Mesendoderm (in vitro differentiated cells): Measurements from ENCODE around the gene PRR36.
A peak's percentile ranks its signal among the peaks of the same experiment; 100 is the strongest.

ENCODE experiments used
- DNase-seq: peaks from one replicate; pipeline ENCODE4 v3.0.0; 2013
- H2AK5ac ChIP-seq: 2 replicates; pipeline ENCODE4 v1.6.1; 2013; ENCODE audit warnings: low read length, inconsistent platforms
- H2BK120ac ChIP-seq: 2 replicates; pipeline ENCODE4 v1.6.1; 2013; ENCODE audit warnings: low read depth, mild to moderate bottlenecking, low read length, moderate library complexity, mixed read lengths
- H2BK15ac ChIP-seq: replicated peaks from 2 replicates; pipeline ENCODE4 v1.6.1; 2013; ENCODE audit warnings: low read depth, mild to moderate bottlenecking, moderate library complexity
- H2BK5ac ChIP-seq: 2 replicates; pipeline ENCODE4 v1.6.1; 2013; ENCODE audit warnings: low read length, inconsistent platforms
- H3K18ac ChIP-seq: 2 replicates; pipeline ENCODE4 v1.6.1; 2013; ENCODE audit warnings: mild to moderate bottlenecking, low read length, mixed read lengths
- H3K23ac ChIP-seq: one replicate; pipeline ENCODE4 v1.6.1; 2013; ENCODE audit warnings: low read length
- H3K27ac ChIP-seq: 2 replicates; pipeline ENCODE4 v1.5.1; 2013; ENCODE audit warnings: low read depth, mild to moderate bottlenecking, inconsistent platforms, low read length, moderate library complexity
- H3K27me3 ChIP-seq: 2 replicates; pipeline ENCODE4 v1.6.1; 2013; ENCODE audit warnings: low read length, control low read depth, mild to moderate bottlenecking, inconsistent platforms; ENCODE audit not compliant: insufficient read depth, poor library complexity
- H3K36me3 ChIP-seq: 2 replicates; pipeline ENCODE4 v1.6.1; 2013; ENCODE audit warnings: low read length, inconsistent platforms; ENCODE audit not compliant: control insufficient read depth, insufficient read depth
- H3K4ac ChIP-seq: one replicate; pipeline ENCODE4 v1.6.1; 2013; ENCODE audit warnings: low read depth, mild to moderate bottlenecking, low read length, moderate library complexity
- H3K4me1 ChIP-seq: 2 replicates; pipeline ENCODE4 v1.6.1; 2013; ENCODE audit warnings: low read depth, low read length, inconsistent platforms; ENCODE audit not compliant: control insufficient read depth
- H3K4me2 ChIP-seq: 2 replicates; pipeline ENCODE4 v1.6.1; 2013; ENCODE audit warnings: low read length
- H3K4me3 ChIP-seq: 2 replicates; pipeline ENCODE4 v1.5.1; 2013; ENCODE audit warnings: mild to moderate bottlenecking, low read length
- H3K56ac ChIP-seq: one replicate; pipeline ENCODE4 v1.6.1; 2013; ENCODE audit warnings: low read length
- H3K79me1 ChIP-seq: 2 replicates; pipeline ENCODE4 v1.6.1; 2013; ENCODE audit warnings: low read length, inconsistent platforms
- H3K79me2 ChIP-seq: 2 replicates; pipeline ENCODE4 v1.6.1; 2013; ENCODE audit warnings: mild to moderate bottlenecking, low read length; ENCODE audit not compliant: control insufficient read depth, insufficient read depth
- H3K9ac ChIP-seq: 2 replicates; pipeline ENCODE4 v1.6.1; 2013; ENCODE audit warnings: low read length, inconsistent platforms
- H4K5ac ChIP-seq: one replicate; pipeline ENCODE4 v1.6.1; 2013; ENCODE audit warnings: low read length
- H4K8ac ChIP-seq: one replicate; pipeline ENCODE4 v1.6.1; 2013; ENCODE audit warnings: low read depth, mild to moderate bottlenecking, control low read depth, low read length, moderate library complexity
- WGBS: extraction: QIAGEN DNeasy Blood & Tissue Kit; methylation state at CpG from one replicate; pipeline ENCODE4 v1.1.7; 2013; ENCODE audit warnings: low lambda C conversion rate, missing lambda C conversion rate; ENCODE audit not compliant: insufficient coverage; ENCODE audit errors: extremely low coverage; 5-methylcytosine and 5-hydroxymethylcytosine counted together

PRR36 gene

GRCh38 chr19:7902796-7903243, 28.6 kb upstream of the PRR36 start:
- Histone ChIP-seq H3K4ac (peak overlapping the region; percentile 50), H3K56ac (peak overlapping the region; percentile 97), H3K4me3 (peak overlapping the region; percentile 56), H2BK5ac (peak overlapping the region; percentile 86), H3K27me3 (no peaks in the 10 kb centered on the region), H3K27ac (no peak overlapping the region), H2AK5ac (peak overlapping the region; percentile 54), H3K79me2 (peaks cover 11% of the 10 kb centered on the region), H2BK120ac (no peak overlapping the region), H3K18ac (peak overlapping the region; percentile 22), H3K9ac (peak overlapping the region; percentile 96), H3K4me2 (peak overlapping the region; percentile 92), H4K8ac (peak overlapping the region; percentile 1), H3K36me3 (no peaks in the 10 kb centered on the region), H2BK15ac (no peak overlapping the region), H3K23ac (no peak overlapping the region), H3K4me1 (peaks cover 6% of the 10 kb centered on the region), H3K79me1 (peaks cover 16% of the 10 kb centered on the region), H4K5ac (peak overlapping the region; percentile 88)
- no CpG with 5 or more reads among the region's 20 CpGs for WGBS
- DNase-seq: no peak

DNA sequence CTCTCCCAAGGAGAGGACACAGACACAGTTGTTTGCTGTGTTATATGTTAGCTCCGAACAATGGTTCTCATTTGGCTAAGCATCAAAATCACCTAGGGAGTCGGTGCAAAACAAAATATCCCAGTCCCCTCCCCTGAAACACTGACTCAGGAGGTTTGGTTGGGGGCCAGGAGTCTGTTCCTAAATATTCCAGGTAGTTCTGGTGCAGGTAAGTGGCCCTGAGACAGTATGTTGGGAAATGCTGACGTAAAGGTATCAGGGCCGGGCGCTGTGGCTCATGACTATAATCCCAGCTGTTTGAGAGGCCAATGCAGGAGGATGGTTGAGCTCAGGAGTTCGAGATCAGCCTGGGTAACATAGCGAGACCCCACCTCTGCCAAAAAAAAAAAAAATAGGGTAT, 27.1 kb upstream of the PRR36 start:
- no peak overlapping the region for H3K4ac ChIP-seq
- H2AK5ac ChIP-seq: no peak overlapping the region
- no peak overlapping the region for H3K4me2 ChIP-seq
- H2BK15ac ChIP-seq: no peak overlapping the region
- no peak overlapping the region for H3K23ac ChIP-seq
- H3K36me3 ChIP-seq: no peaks in the 10 kb centered on the region
- DNase-seq: no peak
- H3K18ac ChIP-seq: no peak overlapping the region
- no peak overlapping the region for H4K5ac ChIP-seq
- H3K4me3 ChIP-seq: no peak overlapping the region
- H3K27me3 ChIP-seq: no peaks in the 10 kb centered on the region
- H3K79me2 ChIP-seq: peaks cover 11% of the 10 kb centered on the region
- no peak overlapping the region for H3K56ac ChIP-seq
- H2BK5ac ChIP-seq: no peak overlapping the region
- H3K79me1 ChIP-seq: peaks cover 12% of the 10 kb centered on the region
- no CpG with 5 or more reads among the region's 7 CpGs for WGBS
- no peak overlapping the region for H3K9ac ChIP-seq
- no peak overlapping the region for H2BK120ac ChIP-seq
- peaks cover 6% of the 10 kb centered on the region for H3K4me1 ChIP-seq
- H3K27ac ChIP-seq: no peak overlapping the region
- H4K8ac ChIP-seq: no peak overlapping the region

DNA sequence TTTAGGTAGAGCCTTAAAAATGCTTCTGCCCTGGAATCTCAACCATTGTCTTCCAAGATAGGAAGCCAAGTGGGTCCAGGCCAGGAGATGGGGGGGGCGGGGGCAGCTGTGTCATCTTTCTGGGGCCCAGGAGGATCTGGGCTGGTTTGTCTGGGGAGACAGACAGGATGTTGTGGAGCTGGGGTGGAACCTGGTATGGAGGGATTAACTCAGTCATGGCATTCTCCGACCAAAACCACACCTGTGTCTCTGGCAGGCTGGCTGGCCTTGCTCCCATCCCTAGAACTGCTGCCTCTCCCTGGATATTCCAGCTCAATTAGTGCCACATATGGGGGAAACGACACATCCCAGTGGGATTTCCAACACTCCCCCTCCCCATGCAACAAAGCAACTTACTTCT, 26.7 kb upstream of the PRR36 start:
- Histone ChIP-seq H3K36me3 (no peaks in the 10 kb centered on the region), H3K27ac (no peak overlapping the region), H3K4ac (no peak overlapping the region), H3K4me2 (no peak overlapping the region), H2BK120ac (no peak overlapping the region), H3K79me1 (peaks cover 11% of the 10 kb centered on the region), H3K4me1 (peaks cover 6% of the 10 kb centered on the region), H3K79me2 (peaks cover 11% of the 10 kb centered on the region), H3K23ac (no peak overlapping the region), H2BK15ac (no peak overlapping the region), H2AK5ac (no peak overlapping the region), H3K18ac (no peak overlapping the region), H2BK5ac (no peak overlapping the region), H3K4me3 (no peak overlapping the region), H3K56ac (peak overlapping the region; percentile 25), H3K9ac (no peak overlapping the region), H3K27me3 (no peaks in the 10 kb centered on the region), H4K5ac (no peak overlapping the region), H4K8ac (no peak overlapping the region)
- DNase-seq: no peak
- WGBS: no CpG with 5 or more reads among the region's 3 CpGs

- H3K4me2 ChIP-seq: no peak overlapping the region
- no peak overlapping the region for H3K27ac ChIP-seq
- no peaks in the 10 kb centered on the region for H3K36me3 ChIP-seq
- DNase-seq: no peak
- WGBS: no CpG with 5 or more reads among the region's 21 CpGs
- H3K4me1 ChIP-seq: peaks cover 6% of the 10 kb centered on the region
- H2BK15ac ChIP-seq: no peak overlapping the region
- no peak overlapping the region for H3K18ac ChIP-seq
- no peak overlapping the region for H3K9ac ChIP-seq
- H2AK5ac ChIP-seq: no peak overlapping the region
- H3K79me2 ChIP-seq: peaks cover 11% of the 10 kb centered on the region
- no peak overlapping the region for H3K23ac ChIP-seq
- H4K8ac ChIP-seq: no peak overlapping the region
- H2BK120ac ChIP-seq: no peak overlapping the region
- no peaks in the 10 kb centered on the region for H3K27me3 ChIP-seq
- peaks cover 11% of the 10 kb centered on the region for H3K79me1 ChIP-seq
- H3K56ac ChIP-seq: no peak overlapping the region
- no peak overlapping the region for H2BK5ac ChIP-seq
- H3K4ac ChIP-seq: no peak overlapping the region
- H3K4me3 ChIP-seq: no peak overlapping the region
- H4K5ac ChIP-seq: no peak overlapping the region
These were observed 26.2 kb upstream of the PRR36 start for GRCh38 chr19:7900401-7900870.

- no peak overlapping the region for H4K5ac ChIP-seq
- no peak overlapping the region for H2BK5ac ChIP-seq
- no peak overlapping the region for H4K8ac ChIP-seq
- no peak overlapping the region for H3K18ac ChIP-seq
- H2AK5ac ChIP-seq: no peak overlapping the region
- peaks cover 7% of the 10 kb centered on the region for H3K79me2 ChIP-seq
- H3K56ac ChIP-seq: no peak overlapping the region
- peaks cover 5% of the 10 kb centered on the region for H3K4me1 ChIP-seq
- no peak overlapping the region for H2BK120ac ChIP-seq
- no peak overlapping the region for H3K4ac ChIP-seq
- no peak for DNase-seq
- no peak overlapping the region for H3K27ac ChIP-seq
- peaks cover 7% of the 10 kb centered on the region for H3K79me1 ChIP-seq
- no peak overlapping the region for H3K9ac ChIP-seq
- no peak overlapping the region for H3K4me3 ChIP-seq
- no peaks in the 10 kb centered on the region for H3K36me3 ChIP-seq
- no peaks in the 10 kb centered on the region for H3K27me3 ChIP-seq
- H3K23ac ChIP-seq: no peak overlapping the region
- H3K4me2 ChIP-seq: no peak overlapping the region
- H2BK15ac ChIP-seq: no peak overlapping the region
- WGBS: no CpG with 5 or more reads among the region's 34 CpGs
These were observed 25.7 kb upstream of the PRR36 start for GRCh38 chr19:7899751-7900378.

GRCh38 chr19:7898967-7899366, 24.8 kb upstream of the PRR36 start:
- no peak overlapping the region for H3K4me3 ChIP-seq
- H4K8ac ChIP-seq: no peak overlapping the region
- no peak for DNase-seq
- H3K4me1 ChIP-seq: peaks cover 4% of the 10 kb centered on the region
- no peaks in the 10 kb centered on the region for H3K79me1 ChIP-seq
- no peak overlapping the region for H3K18ac ChIP-seq
- no peaks in the 10 kb centered on the region for H3K27me3 ChIP-seq
- no peak overlapping the region for H3K56ac ChIP-seq
- H3K4ac ChIP-seq: no peak overlapping the region
- H3K9ac ChIP-seq: no peak overlapping the region
- no peak overlapping the region for H3K4me2 ChIP-seq
- H3K79me2 ChIP-seq: no peaks in the 10 kb centered on the region
- H2AK5ac ChIP-seq: no peak overlapping the region
- no peaks in the 10 kb centered on the region for H3K36me3 ChIP-seq
- no peak overlapping the region for H4K5ac ChIP-seq
- H2BK120ac ChIP-seq: no peak overlapping the region
- H3K23ac ChIP-seq: no peak overlapping the region
- no peak overlapping the region for H3K27ac ChIP-seq
- no CpG with 5 or more reads among the region's 16 CpGs for WGBS
- H2BK5ac ChIP-seq: no peak overlapping the region
- no peak overlapping the region for H2BK15ac ChIP-seq
